ENCODE results near the gene ENDOD1.
"Not testable (repeated sequence)": the region's sequence is repeated elsewhere in the genome, so short reads cannot be mapped to it uniquely, and the experiment has no call there.

The ENDOD1 gene

GRCh38 chr11:95089620-95090542, at the start of gene ENDOD1:
TSS of gene ENDOD1 (plus strand) at chr11:95089846. CDS start at chr11:95089928, 82 bp downstream.
- DNase-seq = peak; percentile 92

GRCh38 chr11:95042239-95042638, 47.4 kb upstream of the ENDOD1 start:
- DNase-seq = no peak

- no peak for DNase-seq
Measured at GRCh38 chr11:95042906-95043305, 46.7 kb upstream of the ENDOD1 start.

- DNase-seq = no peak
Measured at GRCh38 chr11:95044010-95044409, 45.6 kb upstream of the ENDOD1 start.

GRCh38 chr11:95045812-95046211, 43.8 kb upstream of the ENDOD1 start:
- DNase-seq = no peak

GRCh38 chr11:95049122-95049521, 40.5 kb upstream of the ENDOD1 start, which contains the start of gene KDM4F:
TSS of gene KDM4F (plus strand) at chr11:95049422.
- DNase-seq = not testable (repeated sequence)

- DNase-seq = no peak
Measured at GRCh38 chr11:95050595-95051202, 38.9 kb upstream of the ENDOD1 start.

- DNase-seq = no peak
Measured at GRCh38 chr11:95054356-95054755, 35.3 kb upstream of the ENDOD1 start.

- no peak for DNase-seq
Measured at GRCh38 chr11:95055283-95055897, 34.3 kb upstream of the ENDOD1 start.

GRCh38 chr11:95057959-95058358, 31.7 kb upstream of the ENDOD1 start:
- no peak for DNase-seq

- DNase-seq = no peak
Measured at GRCh38 chr11:95058621-95059020, 31.0 kb upstream of the ENDOD1 start.

- DNase-seq = no peak
Measured at GRCh38 chr11:95059046-95059445, 30.6 kb upstream of the ENDOD1 start.

GRCh38 chr11:95065336-95065735, 24.3 kb upstream of the ENDOD1 start:
- DNase-seq = no peak

- DNase-seq = no peak
Measured at GRCh38 chr11:95066716-95067038, 23.0 kb upstream of the ENDOD1 start, which contains the start of gene SRSF8. TSS of gene SRSF8 (plus strand) at chr11:95066919. CDS start at chr11:95067227, 308 bp downstream.

- peak; percentile 92 for DNase-seq
Measured at GRCh38 chr11:95067039-95067840, 22.4 kb upstream of the ENDOD1 start.

GRCh38 chr11:95067841-95068219, 21.8 kb upstream of the ENDOD1 start:
- no peak for DNase-seq

- DNase-seq = peak; percentile 92
Measured at GRCh38 chr11:95068549-95068948, 21.1 kb upstream of the ENDOD1 start.

- DNase-seq = no peak
Measured at GRCh38 chr11:95070471-95070870, 19.2 kb upstream of the ENDOD1 start.

GRCh38 chr11:95072948-95073347, 16.7 kb upstream of the ENDOD1 start:
- no peak for DNase-seq

GRCh38 chr11:95074792-95075563, 14.7 kb upstream of the ENDOD1 start:
- no peak for DNase-seq

GRCh38 chr11:95076416-95076815, 13.2 kb upstream of the ENDOD1 start:
- DNase-seq = no peak

GRCh38 chr11:95076981-95077380, 12.7 kb upstream of the ENDOD1 start:
- no peak for DNase-seq
